Inferior parietal cortex (tissue), 1 donor: ENCODE data around the gene UGT2A3.
"Not testable (repeated sequence)": the region's sequence is repeated elsewhere in the genome, so short reads cannot be mapped to it uniquely, and the experiment has no call there.

Experiments used
- DNase-seq: peaks from one replicate; pipeline ENCODE4 v3.0.0-alpha.2; 2016; ENCODE audit errors: extremely low spot score

UGT2A3 gene

DNA sequence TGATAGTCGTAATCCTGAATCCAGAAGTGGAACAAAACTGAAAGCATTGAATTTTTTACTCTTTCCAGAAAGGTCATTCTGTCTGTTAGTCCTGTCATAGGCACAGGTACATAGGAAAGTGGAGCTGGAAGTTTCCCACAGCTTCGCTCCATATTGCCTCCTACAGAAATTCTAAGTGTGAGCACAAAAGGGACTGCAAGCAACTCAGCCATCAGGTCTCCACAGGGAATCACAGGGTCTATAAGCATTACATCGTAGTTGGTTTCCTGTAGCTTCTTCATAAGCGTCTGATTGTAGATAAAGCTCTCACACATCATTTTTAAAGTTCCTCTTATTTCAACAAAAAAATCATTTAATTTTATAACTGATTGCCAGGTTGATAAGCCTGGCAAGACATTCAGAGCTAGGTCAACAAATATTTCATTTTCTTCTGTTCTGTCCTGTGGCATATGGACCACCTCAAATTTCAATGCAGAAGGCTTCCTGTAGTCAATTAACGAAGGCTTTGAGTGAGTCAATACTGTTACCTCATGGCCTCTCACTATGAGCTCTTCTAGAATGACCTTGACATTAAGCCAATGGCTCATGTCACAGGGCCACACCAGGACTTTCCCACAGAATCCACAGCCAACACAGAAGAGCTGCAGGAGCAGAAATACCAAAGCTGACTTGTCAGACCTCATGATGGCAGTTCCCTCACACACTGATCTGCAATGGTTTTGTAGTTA, at the start of gene UGT2A3:
Gene UGT2A3, minus strand, starts transcription at position 727 of the 728 bp plus-strand sequence. Its CDS starts 44 bp downstream, at position 683.
- no peak for DNase-seq

DNA sequence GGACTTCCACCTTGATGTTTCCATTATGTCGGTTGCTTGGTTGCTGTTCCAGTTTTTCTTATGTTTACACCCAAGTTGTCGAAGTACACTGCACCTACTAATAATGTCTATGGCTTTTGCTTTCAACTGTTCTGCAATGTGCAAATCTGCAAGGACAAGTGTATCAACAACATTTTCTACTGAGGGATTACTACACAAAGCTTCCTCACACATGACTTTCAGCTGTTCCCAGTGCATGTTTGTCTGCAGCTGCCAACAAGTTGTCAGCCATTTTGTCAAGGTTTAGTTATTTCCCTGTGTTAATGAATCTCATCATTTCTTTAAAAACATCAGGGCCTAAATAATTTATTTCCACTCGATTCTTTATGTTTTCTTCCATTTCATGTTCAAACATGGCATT, 45.4 kb upstream of the UGT2A3 start:
- DNase-seq: no peak

GRCh38 chr4:68995292-68995691, 43.7 kb upstream of the UGT2A3 start:
- no peak for DNase-seq

GRCh38 chr4:68987007-68987406, 35.4 kb upstream of the UGT2A3 start:
- no peak for DNase-seq

DNA sequence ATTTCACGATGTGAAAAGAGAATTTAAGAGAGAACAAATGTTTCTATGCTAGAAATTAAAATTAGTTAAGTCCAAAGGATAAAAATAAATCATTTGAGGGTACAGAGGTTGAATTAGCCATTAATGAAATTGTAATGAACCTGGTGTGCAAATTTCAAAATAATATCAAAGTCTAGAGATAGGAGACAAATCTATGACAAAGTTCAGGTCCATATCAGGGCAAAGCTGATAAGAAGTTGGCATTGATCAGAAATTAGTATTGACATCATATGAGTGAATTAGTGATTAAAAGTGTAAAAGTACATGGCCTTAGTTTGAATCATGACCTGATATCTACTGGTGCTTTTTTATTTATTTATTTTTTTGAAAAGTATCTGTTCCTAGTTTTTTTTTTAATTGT, 33.8 kb upstream of the UGT2A3 start:
- DNase-seq: no peak

DNA sequence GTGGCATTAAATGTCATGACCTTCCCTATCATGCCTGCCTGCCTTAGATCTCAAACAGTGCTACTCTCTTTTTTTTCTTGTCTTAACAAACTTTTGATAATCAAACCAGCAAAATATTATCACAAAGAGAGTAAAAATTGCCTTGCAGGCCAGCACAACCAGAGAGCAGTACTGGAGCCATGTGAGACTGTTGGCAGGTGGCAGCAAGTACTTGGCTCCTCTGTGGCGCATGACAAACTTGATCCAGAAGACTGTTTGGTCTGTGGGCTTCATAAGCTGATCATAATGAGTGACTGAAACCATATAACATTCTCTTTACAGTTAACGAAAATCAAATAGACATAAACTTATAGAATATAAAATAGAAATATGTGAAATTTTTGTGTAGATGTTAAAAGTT, 33.3 kb upstream of the UGT2A3 start:
- no peak for DNase-seq

DNA sequence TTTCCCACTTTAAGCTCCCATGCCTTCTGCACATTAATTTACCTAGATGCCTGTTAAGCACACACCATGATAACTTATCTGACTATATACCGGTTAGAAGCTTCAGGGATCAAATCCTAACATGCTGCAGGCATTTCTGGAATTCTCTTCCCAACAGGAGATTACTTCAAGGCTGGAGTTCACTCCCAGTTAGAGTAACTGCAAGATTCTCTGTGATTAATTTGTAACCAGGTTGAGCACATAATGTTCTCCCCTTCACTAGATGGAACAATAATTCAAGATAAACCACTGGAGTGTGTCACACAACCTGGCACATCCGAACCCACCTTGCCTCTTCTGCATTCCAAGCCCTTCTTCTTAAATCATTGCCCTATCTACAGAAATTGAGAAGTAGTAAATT, 11.8 kb upstream of the UGT2A3 start:
- no peak for DNase-seq

GRCh38 chr4:68962868-68963267, 11.3 kb upstream of the UGT2A3 start:
- DNase-seq: no peak

DNA sequence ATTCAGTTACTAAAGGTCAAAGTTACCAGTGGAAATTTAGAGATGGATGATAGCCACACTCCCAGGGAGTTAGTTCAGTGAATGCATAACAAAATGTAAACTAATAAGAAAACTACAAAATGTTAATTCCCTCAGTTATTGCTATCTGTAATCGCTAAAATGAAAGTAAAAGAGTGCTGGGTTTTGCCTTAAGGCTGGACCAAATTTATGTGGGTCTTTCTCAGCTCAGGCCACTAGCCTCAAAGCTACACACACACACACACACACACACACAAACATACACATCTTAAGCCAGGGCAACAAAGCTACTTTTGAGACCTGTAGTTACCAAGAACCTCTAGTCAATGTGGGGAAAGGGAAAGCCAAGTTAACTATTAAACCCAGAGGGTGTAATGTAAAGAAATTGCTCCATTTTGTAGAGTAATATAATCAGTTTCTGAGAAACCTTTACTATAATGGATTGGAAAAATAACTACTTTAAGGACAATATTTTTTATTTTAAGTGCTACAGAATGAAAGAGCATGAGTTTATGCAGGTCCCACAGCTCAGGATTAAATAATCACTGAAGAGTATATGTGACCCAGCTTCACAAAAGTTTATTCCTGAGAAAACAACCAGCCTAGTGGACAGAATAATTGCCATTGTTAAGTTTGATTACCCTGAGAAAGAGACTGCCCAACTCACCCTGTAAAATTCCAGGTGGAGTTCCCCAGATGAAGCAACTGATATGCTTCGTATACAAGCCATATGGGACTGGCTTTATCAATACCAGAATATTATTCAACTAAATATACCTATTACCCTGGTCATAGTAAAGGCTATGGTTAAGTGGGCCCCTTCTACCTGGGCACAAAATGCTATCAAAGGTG, 8.9 kb upstream of the UGT2A3 start:
- DNase-seq: no peak

DNA sequence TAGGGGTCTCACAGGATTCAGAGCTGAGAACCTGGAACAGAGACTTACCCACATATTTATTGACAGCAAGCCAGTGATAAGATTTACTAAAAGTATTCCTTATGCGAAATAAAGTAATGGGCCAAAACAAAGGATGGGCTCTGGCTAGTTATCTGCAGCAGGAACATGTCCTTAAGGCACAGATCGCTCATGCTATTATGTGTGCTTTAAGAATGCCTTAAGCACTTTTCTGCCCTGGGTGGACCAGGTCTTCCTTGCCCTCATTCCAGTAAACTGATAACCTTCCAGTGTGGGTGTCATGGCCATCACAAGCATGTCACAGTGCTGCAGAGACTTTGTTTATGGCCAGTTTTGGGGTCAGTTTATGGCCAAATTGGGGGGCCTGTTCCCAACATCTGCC, 7.5 kb upstream of the UGT2A3 start:
- not testable (repeated sequence) for DNase-seq

- DNase-seq: no peak
Measured at GRCh38 chr4:68954126-68954525, 2.5 kb upstream of the UGT2A3 start.

DNA sequence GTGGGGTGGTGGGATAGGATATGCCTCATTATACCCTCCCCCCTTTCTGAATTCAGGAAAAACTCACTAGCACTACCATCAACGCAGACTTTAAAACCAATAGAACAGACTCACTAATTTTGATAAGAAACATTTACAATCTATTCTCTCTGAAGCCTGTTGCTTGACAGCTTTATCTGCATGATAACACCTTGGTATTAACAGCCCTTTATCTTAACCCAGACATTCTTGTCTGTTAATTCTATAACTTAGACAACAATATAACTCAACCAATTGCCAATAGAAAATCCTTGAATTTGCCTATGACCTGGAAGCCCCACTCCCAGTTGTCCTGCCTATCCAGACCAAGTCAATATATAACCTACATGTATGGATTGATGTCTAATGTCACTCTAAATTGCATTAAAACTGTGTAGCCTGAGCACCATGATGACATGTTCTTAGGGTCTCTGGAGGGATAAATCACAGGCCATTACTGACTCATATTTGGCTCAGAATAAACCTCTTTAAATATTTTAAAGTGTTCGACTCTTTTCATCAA, 1.5 kb upstream of the UGT2A3 start:
- DNase-seq: no peak

DNA sequence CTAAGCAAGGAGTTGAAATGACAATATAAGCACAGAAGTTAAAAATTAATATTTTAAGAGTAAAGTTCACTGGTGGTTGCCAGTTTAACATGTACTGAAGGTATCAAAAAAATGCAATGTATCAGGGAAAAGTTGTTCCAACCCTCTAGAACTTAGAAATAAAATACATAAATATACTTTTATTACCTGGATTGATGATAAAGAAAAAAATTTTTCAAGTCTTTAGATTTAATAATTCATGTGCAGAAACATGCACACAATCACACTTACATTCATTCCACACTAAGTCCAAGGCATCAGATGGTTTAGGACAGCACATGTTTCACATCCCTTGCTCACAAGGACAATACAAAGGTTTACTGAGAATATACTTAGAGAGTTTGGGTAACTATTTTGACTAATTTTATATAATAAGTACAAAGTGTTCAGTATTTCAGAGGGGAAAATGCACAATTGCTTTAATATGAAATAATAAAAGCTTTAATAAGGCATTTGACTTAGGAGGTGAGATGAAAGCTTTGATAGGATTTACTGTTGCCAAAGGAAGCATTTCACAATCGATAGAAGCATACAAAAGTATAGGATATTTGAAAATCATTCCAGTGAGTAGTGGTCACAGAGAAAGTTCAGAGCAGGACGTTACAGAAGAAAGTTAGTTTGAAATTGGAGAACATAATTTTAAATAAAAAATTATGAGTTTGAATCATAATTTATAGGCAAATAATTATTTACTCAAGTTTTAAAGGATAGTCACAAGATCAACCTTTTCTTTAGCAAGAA, 392 bp upstream of the UGT2A3 start:
- no peak for DNase-seq

DNA sequence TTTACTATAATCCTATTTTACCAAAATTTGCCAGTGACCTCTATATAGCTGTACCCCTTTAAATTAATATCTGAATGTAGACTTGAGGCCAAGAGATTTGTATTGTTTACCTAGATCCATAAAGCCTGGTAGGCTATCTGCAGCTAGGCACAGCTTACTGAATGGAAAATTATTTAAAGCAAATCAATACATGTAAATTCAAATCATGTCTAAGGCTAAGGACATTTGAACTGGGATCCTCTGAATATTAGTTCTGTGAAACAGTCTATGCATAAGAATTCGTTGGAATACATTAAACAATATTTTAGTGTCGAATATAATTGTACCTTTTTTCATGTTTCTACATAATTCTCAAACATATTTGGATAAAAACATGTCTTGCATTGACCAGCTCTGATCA, 1.6 kb downstream of the UGT2A3 start:
- no peak for DNase-seq

GRCh38 chr4:68948985-68949384, 2.6 kb downstream of the UGT2A3 start:
- no peak for DNase-seq

GRCh38 chr4:68948044-68948743, 3.4 kb downstream of the UGT2A3 start:
- no peak for DNase-seq

DNA sequence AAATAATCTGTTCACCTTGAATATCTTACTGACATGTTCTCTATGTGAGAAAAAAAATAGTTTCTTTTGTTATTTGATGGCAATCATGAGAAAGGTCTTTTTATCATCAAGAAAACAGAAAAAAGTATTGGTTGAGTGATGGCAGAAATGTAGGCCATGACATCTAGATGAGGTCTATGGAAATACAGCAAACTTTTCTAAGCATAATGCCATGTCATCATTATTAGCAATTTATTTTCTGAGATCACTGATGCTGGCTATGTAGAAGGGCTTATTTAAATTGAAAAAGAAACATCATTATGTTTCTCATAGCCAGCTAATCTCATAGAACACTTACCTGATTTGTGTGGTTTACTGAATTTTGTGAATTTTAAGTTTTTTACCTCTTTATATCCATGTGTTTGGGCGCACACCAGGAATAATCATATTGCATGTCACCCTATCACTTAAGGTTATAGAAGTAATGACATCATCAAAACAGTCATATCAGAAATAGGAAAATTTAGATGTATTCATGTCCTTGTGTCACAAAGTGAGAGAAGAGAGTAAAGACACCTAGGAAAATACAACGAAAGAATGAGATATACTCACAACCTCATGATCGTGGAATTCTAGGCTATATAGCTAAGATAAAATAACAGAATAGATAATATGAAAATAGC, 22.4 kb downstream of the UGT2A3 start:
- no peak for DNase-seq

DNA sequence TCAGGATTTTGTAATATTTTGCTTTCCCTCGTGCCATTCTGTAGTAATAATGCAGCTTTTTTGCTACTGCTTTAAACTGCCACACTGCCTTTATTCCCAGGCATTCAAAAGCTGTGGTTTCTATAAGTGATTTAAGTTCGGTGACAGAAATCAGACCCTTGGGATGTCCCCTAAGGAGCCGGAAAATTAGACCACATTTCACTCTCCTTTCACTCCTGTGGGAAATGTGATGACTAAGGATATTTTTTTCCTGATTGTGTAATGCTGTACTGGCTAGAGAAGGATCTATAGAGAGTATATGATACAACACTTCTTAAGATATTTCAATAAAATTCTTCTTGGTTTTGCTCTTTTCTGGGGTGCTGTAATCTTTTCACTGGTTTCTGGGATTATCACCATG, 24.4 kb downstream of the UGT2A3 start:
- no peak for DNase-seq

DNA sequence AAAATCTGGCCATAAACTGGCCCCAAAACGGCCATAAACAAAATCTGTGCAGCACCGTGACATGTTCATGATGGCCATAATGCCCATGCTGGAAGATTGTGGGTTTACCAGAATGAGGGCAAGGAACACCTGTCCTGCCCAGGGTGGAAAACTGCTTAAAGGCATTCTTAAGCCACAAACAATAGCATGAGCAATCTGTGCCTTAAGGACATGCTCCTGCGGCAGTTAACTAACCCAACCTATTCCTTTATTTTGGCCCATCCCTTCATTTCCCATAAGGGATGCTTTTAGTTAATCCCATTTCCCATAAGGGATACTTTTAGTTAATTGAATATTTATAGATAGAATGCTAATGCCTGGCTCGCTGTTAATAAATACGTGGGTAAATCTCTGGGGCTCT, 29.4 kb downstream of the UGT2A3 start:
- DNase-seq: not testable (repeated sequence)

GRCh38 chr4:68921051-68921450, 30.6 kb downstream of the UGT2A3 start:
- no peak for DNase-seq

DNA sequence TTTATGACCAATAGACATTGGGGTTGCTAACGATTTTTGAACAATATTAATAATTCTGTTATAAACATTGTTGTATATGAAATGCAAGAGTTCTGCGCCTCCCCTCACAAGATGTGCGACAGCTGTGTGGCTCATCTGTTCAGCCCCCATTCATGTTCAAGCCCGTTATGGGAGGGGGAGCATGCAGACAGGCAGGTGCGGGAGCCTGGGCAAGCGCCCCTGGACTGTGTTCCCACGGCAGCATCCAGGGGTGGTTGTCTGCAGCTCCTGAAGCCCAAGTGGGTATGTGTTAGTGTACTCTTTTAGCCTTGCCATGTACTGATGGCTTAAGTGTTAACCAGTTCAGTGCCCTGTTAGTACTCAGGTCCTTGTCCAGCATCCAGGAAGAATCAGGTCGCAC, 34.6 kb downstream of the UGT2A3 start:
- no peak for DNase-seq
